Measurements from ENCODE around the gene DNAJC5. TPM values are rescaled to one million over a fixed set of nuclear protein-coding genes. Genes with fewer than 3 reads are reported as not detected.

DNAJC5 gene
- total and polyA plus RNA-seq, 9 of the 15 experiments (the other 6 are each of a cell fraction or from before 2014, with no cell fraction given), result 0.95 to 42.8 (median 23.4) TPM

GRCh38 chr20:63957004-63957689, 62.2 kb downstream of the DNAJC5 start (continued):
- no peak for TF ChIP-seq EWSR1 (IDR thresholded peaks at IDR 0.05; ENCODE audit: borderline replicate concordance, low read depth, partially characterized antibody)
- TF ChIP-seq ELF1 (tag; IDR thresholded peaks at IDR 0.05), result no peak
- TF ChIP-seq, protein P1, sequence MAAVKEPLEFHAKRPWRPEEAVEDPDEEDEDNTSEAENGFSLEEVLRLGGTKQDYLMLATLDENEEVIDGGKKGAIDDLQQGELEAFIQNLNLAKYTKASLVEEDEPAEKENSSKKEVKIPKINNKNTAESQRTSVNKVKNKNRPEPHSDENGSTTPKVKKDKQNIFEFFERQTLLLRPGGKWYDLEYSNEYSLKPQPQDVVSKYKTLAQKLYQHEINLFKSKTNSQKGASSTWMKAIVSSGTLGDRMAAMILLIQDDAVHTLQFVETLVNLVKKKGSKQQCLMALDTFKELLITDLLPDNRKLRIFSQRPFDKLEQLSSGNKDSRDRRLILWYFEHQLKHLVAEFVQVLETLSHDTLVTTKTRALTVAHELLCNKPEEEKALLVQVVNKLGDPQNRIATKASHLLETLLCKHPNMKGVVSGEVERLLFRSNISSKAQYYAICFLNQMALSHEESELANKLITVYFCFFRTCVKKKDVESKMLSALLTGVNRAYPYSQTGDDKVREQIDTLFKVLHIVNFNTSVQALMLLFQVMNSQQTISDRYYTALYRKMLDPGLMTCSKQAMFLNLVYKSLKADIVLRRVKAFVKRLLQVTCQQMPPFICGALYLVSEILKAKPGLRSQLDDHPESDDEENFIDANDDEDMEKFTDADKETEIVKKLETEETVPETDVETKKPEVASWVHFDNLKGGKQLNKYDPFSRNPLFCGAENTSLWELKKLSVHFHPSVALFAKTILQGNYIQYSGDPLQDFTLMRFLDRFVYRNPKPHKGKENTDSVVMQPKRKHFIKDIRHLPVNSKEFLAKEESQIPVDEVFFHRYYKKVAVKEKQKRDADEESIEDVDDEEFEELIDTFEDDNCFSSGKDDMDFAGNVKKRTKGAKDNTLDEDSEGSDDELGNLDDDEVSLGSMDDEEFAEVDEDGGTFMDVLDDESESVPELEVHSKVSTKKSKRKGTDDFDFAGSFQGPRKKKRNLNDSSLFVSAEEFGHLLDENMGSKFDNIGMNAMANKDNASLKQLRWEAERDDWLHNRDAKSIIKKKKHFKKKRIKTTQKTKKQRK (IDR thresholded peaks at IDR 0.05; ENCODE audit: borderline replicate concordance, low read depth, low read length), result no peak
- TF ChIP-seq POLR2G (IDR thresholded peaks at IDR 0.05; ENCODE audit: low read depth, low read length), result peak; percentile 72
- 0 out of 2 replicates have a peak, but pooled peaks have one; percentile 34 for TF ChIP-seq POLR2AphosphoS5 (IDR thresholded peaks at IDR 0.05; ENCODE audit: control insufficient read depth, insufficient read depth, low read depth, low read length)
- TF ChIP-seq POLR3A (IDR thresholded peaks at IDR 0.05; ENCODE audit: borderline replicate concordance, extremely low read depth, insufficient read depth, insufficient read length), result no peak
- TF ChIP-seq TCFL5 (CRISPR knock-in tag; conservative IDR thresholded peaks at IDR 0.05), result no peak
